ENCODE measurements around the gene TMEM239.

- TF ChIP-seq CTCF (IDR thresholded peaks at IDR 0.05 in 4 of 5, conservative IDR thresholded peaks at IDR 0.05 in 1 of 5): no peak
- TF ChIP-seq POLR2A (IDR thresholded peaks at IDR 0.05): no peak
These were observed 31.6 kb downstream of the TMEM239 start for GRCh38 chr20:2847802-2848201.
